Neuron (in vitro differentiated cells): ENCODE data around the gene RAI2.

Source experiments
- H2AFZ ChIP-seq: one replicate; pipeline ENCODE4 v1.6.1; 2013; ENCODE audit warnings: low read depth, mild to moderate bottlenecking, inconsistent platforms, low read length, moderate library complexity
- H3K27me3 ChIP-seq: one replicate; pipeline ENCODE4 v1.6.1; 2013; ENCODE audit warnings: low read length; ENCODE audit not compliant: insufficient read depth
- H3K36me3 ChIP-seq: one replicate; pipeline ENCODE4 v1.6.1; 2013; ENCODE audit warnings: low read length; ENCODE audit not compliant: insufficient read depth
- H3K4me1 ChIP-seq: one replicate; pipeline ENCODE4 v1.6.1; 2013; ENCODE audit warnings: low read length; ENCODE audit not compliant: insufficient read depth
- H3K4me3 ChIP-seq: 2 replicates; pipeline ENCODE4 v1.5.1; 2013; ENCODE audit warnings: mild to moderate bottlenecking, low read length, moderate library complexity
- H3K9me3 ChIP-seq: one replicate; pipeline ENCODE4 v1.6.1; 2013; ENCODE audit warnings: low read length

The RAI2 gene

GRCh38 chrX:17758382-17758781 lies 102.7 kb downstream of the RAI2 start:
- peaks cover 3% of the 10 kb centered on the region for H3K27me3 ChIP-seq
- H3K4me1 ChIP-seq: no peaks in the 10 kb centered on the region
- H2AFZ ChIP-seq: no peak overlapping the region
- H3K4me3 ChIP-seq: no peak overlapping the region
- no peaks in the 10 kb centered on the region for H3K36me3 ChIP-seq
- no peaks in the 10 kb centered on the region for H3K9me3 ChIP-seq

- peaks cover 3% of the 10 kb centered on the region for H3K27me3 ChIP-seq
- H3K36me3 ChIP-seq: peaks cover 7% of the 10 kb centered on the region
- H3K4me3 ChIP-seq: no peak overlapping the region
- H3K9me3 ChIP-seq: no peaks in the 10 kb centered on the region
- H3K4me1 ChIP-seq: no peaks in the 10 kb centered on the region
- H2AFZ ChIP-seq: no peak overlapping the region
These were observed 110.7 kb downstream of the RAI2 start for GRCh38 chrX:17750436-17750835.
